ENCODE measurements around the gene ATRN.
"Not testable (repeated sequence)": the region's sequence is repeated elsewhere in the genome, so short reads cannot be mapped to it uniquely, and the experiment has no call there.

DNA sequence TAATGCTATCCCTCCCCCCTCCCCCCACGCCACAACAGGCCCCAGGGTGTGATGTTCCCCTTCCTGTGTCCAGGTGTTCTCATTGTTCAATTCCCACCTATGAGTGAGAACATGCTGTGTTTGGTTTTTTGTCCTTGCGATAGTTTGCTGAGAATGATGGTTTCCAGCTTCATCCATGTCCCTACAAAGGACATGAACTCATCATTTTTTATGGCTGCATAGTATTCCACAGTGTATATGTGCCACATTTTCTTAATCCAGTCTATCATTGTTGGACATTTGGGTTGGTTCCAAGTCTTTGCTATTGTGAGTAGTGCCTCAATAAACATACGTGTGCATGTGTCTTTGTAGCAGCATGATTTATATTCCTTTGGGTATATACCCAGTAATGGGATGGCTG, 41.4 kb downstream of the ATRN start:
- not testable (repeated sequence) for TF ChIP-seq EZH2phosphoT487 (IDR thresholded peaks at IDR 0.05; ENCODE audit: unreplicated experiment); POLR2AphosphoS5 (IDR thresholded peaks at IDR 0.05; ENCODE audit: low read depth); STAT1 (IDR thresholded peaks at IDR 0.05; ENCODE audit: unreplicated experiment); EZH2 (IDR thresholded peaks at IDR 0.05; ENCODE audit: low read depth, unreplicated experiment); CREB1 (CRISPR knock-in tag; IDR thresholded peaks at IDR 0.05; ENCODE audit: low read depth); ZNF114 (CRISPR knock-in tag; IDR thresholded peaks at IDR 0.05); JUNB (IDR thresholded peaks at IDR 0.05; ENCODE audit: unreplicated experiment); ZNF331 (CRISPR knock-in tag; IDR thresholded peaks at IDR 0.05; ENCODE audit: low read depth)
- TF ChIP-seq, protein P1, sequence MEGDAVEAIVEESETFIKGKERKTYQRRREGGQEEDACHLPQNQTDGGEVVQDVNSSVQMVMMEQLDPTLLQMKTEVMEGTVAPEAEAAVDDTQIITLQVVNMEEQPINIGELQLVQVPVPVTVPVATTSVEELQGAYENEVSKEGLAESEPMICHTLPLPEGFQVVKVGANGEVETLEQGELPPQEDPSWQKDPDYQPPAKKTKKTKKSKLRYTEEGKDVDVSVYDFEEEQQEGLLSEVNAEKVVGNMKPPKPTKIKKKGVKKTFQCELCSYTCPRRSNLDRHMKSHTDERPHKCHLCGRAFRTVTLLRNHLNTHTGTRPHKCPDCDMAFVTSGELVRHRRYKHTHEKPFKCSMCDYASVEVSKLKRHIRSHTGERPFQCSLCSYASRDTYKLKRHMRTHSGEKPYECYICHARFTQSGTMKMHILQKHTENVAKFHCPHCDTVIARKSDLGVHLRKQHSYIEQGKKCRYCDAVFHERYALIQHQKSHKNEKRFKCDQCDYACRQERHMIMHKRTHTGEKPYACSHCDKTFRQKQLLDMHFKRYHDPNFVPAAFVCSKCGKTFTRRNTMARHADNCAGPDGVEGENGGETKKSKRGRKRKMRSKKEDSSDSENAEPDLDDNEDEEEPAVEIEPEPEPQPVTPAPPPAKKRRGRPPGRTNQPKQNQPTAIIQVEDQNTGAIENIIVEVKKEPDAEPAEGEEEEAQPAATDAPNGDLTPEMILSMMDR (conservative IDR thresholded peaks at IDR 0.05; ENCODE audit: low read depth in 2 of 2) = not testable (repeated sequence)
- TF ChIP-seq, protein P2, sequence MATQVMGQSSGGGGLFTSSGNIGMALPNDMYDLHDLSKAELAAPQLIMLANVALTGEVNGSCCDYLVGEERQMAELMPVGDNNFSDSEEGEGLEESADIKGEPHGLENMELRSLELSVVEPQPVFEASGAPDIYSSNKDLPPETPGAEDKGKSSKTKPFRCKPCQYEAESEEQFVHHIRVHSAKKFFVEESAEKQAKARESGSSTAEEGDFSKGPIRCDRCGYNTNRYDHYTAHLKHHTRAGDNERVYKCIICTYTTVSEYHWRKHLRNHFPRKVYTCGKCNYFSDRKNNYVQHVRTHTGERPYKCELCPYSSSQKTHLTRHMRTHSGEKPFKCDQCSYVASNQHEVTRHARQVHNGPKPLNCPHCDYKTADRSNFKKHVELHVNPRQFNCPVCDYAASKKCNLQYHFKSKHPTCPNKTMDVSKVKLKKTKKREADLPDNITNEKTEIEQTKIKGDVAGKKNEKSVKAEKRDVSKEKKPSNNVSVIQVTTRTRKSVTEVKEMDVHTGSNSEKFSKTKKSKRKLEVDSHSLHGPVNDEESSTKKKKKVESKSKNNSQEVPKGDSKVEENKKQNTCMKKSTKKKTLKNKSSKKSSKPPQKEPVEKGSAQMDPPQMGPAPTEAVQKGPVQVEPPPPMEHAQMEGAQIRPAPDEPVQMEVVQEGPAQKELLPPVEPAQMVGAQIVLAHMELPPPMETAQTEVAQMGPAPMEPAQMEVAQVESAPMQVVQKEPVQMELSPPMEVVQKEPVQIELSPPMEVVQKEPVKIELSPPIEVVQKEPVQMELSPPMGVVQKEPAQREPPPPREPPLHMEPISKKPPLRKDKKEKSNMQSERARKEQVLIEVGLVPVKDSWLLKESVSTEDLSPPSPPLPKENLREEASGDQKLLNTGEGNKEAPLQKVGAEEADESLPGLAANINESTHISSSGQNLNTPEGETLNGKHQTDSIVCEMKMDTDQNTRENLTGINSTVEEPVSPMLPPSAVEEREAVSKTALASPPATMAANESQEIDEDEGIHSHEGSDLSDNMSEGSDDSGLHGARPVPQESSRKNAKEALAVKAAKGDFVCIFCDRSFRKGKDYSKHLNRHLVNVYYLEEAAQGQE (IDR thresholded peaks at IDR 0.05; ENCODE audit: unreplicated experiment) = not testable (repeated sequence)
- TF ChIP-seq, protein P3, sequence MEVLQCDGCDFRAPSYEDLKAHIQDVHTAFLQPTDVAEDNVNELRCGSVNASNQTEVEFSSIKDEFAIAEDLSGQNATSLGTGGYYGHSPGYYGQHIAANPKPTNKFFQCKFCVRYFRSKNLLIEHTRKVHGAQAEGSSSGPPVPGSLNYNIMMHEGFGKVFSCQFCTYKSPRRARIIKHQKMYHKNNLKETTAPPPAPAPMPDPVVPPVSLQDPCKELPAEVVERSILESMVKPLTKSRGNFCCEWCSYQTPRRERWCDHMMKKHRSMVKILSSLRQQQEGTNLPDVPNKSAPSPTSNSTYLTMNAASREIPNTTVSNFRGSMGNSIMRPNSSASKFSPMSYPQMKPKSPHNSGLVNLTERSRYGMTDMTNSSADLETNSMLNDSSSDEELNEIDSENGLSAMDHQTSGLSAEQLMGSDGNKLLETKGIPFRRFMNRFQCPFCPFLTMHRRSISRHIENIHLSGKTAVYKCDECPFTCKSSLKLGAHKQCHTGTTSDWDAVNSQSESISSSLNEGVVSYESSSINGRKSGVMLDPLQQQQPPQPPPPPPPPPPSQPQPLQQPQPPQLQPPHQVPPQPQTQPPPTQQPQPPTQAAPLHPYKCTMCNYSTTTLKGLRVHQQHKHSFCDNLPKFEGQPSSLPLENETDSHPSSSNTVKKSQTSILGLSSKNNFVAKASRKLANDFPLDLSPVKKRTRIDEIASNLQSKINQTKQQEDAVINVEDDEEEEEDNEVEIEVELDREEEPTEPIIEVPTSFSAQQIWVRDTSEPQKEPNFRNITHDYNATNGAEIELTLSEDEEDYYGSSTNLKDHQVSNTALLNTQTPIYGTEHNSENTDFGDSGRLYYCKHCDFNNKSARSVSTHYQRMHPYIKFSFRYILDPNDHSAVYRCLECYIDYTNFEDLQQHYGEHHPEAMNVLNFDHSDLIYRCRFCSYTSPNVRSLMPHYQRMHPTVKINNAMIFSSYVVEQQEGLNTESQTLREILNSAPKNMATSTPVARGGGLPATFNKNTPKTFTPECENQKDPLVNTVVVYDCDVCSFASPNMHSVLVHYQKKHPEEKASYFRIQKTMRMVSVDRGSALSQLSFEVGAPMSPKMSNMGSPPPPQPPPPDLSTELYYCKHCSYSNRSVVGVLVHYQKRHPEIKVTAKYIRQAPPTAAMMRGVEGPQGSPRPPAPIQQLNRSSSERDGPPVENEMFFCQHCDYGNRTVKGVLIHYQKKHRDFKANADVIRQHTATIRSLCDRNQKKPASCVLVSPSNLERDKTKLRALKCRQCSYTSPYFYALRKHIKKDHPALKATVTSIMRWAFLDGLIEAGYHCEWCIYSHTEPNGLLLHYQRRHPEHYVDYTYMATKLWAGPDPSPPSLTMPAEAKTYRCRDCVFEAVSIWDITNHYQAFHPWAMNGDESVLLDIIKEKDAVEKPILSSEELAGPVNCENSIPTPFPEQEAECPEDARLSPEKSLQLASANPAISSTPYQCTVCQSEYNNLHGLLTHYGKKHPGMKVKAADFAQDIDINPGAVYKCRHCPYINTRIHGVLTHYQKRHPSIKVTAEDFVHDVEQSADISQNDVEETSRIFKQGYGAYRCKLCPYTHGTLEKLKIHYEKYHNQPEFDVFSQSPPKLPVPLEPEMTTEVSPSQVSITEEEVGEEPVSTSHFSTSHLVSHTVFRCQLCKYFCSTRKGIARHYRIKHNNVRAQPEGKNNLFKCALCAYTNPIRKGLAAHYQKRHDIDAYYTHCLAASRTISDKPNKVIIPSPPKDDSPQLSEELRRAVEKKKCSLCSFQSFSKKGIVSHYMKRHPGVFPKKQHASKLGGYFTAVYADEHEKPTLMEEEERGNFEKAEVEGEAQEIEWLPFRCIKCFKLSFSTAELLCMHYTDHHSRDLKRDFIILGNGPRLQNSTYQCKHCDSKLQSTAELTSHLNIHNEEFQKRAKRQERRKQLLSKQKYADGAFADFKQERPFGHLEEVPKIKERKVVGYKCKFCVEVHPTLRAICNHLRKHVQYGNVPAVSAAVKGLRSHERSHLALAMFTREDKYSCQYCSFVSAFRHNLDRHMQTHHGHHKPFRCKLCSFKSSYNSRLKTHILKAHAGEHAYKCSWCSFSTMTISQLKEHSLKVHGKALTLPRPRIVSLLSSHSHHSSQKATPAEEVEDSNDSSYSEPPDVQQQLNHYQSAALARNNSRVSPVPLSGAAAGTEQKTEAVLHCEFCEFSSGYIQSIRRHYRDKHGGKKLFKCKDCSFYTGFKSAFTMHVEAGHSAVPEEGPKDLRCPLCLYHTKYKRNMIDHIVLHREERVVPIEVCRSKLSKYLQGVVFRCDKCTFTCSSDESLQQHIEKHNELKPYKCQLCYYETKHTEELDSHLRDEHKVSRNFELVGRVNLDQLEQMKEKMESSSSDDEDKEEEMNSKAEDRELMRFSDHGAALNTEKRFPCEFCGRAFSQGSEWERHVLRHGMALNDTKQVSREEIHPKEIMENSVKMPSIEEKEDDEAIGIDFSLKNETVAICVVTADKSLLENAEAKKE (CRISPR knock-in tag; IDR thresholded peaks at IDR 0.05) = not testable (repeated sequence)
